AG08396 (cell line): Measurements from ENCODE around the gene NBPF9.
"Not testable (repeated sequence)": the region's sequence is repeated elsewhere in the genome, so short reads cannot be mapped to it uniquely, and the experiment has no call there.

Source experiments
- DNase-seq: peaks from one replicate; pipeline ENCODE4 v3.0.0; 2012; ENCODE audit warnings: low spot score, mixed read lengths

Gene NBPF9

DNA sequence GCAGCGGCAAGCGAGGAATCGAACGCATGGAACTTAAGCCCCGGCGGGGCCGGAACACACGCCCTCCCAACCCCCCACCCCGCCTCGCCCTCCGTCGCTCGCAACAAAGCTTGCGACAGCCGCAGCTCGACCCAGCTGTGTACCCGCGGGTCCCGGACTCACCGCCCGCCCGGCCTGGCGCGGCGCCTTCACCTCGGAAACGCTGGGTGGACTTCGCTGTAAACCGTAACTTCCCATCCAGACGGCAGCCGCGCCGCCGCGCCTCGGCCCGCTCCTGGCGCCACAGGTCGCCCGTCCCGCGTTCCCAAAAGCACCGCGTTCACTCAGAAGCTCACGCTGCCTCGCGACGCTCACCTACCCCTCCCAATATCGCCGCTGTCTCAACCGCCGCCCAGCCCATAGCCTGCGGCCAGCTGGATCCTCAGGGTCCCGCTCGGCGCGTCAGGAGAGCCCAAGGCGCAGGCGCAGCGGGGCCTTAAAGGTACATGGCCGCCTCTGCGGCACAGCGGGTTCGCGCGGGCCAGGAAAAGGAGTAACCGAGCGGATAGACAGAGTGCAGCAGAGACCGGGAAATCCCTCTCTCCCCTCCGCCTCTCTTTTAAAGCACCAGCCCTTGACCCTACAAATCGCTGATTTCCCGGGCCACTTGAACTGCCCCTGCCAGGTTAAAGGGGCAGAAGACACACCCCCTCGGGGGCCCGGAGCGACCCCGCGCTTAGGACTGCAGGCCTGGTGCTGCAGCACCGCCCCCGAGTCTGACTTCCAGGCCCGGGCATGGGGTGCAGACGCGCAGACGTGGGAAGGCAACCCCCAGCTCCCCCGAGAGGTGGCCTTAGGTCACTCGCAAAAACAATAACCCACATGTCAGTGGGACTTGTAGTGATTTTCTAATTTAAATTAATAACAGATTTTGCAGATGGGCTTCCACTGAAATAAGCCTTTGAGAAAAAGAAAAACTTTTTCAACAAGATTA lies at the start of gene NBPF9:
TSS of gene NBPF9 (minus strand) at position 443 of the 973 bp plus-strand sequence. CDS start 21,412 bp downstream, outside the sequence.
- DNase-seq = not testable (repeated sequence)

GRCh38 chr1:149149909-149150308 lies 46.6 kb upstream of the NBPF9 start:
- DNase-seq = not testable (repeated sequence)

- not testable (repeated sequence) for DNase-seq
Measured at GRCh38 chr1:149137585-149137984, 34.2 kb upstream of the NBPF9 start.

- DNase-seq = not testable (repeated sequence)
Measured at GRCh38 chr1:149130938-149131337, 27.6 kb upstream of the NBPF9 start.

- not testable (repeated sequence) for DNase-seq
Measured at GRCh38 chr1:149129245-149129644, 25.9 kb upstream of the NBPF9 start.

DNA sequence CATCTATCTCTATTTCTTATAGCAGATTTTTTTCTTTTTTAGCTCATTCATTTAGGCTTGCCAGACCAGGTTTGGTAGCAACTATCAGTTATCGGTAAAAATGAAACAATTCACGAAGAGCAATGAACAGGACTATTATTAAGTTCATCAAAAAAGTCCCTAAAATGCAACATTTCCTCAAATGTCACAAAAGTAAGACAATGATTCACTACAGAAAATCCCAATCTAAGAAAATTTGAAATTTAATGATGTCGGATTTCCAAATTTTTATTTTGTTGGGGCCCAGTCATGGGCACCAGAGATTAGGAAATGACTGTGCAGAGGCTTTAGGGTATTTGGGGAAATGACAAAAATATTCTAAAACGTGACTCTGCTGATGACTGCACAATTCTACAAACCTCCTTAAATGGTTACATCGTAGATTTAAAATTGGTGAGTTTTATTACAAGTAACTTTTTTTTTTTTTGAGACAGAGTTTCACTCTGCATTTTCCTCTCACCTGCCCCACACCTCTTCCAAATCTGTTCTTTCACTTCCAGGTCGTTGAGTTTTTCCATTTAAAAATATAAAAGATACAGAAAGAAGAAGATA lies 23.3 kb upstream of the NBPF9 start:
- DNase-seq = not testable (repeated sequence)

DNA sequence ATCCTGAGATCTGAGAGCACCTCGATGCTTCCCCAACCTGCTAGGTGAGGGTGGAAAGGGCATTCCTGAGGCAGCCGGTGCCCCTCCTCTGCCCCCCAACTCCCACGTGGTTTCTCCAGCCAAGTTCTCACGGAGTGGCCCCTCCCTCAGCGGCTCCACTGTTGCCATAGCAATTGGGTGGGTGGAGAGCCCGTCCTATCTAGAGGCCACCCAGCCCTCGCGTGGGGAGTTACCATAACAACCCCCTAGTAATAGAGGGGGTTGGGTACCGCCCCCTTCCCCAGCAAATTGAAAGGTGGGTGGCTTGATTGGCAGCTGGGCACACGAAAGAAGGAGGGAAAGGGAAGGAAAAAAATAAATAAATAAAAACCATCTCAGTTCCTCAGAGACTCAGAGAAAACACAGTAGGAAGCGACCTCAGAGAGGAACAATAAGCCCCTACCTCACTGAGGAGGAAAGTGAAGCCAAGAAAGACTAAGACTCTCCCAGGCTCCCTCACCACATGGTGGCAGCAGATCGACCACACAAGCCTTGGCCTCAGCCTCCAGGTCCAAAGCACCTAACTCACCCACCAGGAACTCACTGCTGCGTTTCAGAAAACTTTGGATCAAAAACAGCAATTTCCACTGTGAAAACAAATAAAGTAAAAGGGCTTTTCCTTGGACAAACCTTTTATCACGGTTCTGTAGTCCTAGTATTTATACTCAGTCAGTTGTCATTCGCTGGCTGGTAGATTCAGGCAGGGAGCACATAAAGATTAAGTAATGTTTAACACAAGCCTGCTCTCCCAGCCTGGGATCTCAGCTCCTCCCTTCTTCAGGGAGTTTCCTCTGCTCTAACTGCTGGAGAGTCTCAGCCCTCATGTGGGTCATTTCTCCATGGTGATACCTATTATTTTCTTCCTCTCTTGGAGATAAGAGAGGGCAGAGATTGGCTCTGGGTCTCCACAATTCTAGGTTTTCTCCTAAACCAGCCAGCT lies 20.9 kb upstream of the NBPF9 start:
- not testable (repeated sequence) for DNase-seq

DNA sequence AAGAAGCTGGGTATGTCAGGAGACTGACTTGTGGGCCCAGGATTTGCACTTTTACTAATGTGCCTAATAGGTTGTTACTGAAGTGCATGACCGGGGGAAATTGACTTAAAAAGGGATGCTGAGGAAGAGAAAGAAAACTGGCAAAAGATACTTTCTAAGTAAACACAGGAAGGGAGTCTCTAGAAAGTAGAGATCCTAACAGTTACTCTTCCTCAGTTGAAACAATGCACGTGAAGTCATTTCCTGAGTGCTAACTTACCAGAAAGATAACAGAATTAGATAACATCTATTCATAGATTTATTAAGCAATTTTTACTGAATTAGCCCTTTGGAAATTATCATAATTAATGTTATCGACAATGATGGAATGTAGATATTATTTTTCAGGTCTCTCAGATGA lies 9.5 kb upstream of the NBPF9 start:
- not testable (repeated sequence) for DNase-seq

GRCh38 chr1:149110343-149110742 lies 7.0 kb upstream of the NBPF9 start:
- not testable (repeated sequence) for DNase-seq

DNA sequence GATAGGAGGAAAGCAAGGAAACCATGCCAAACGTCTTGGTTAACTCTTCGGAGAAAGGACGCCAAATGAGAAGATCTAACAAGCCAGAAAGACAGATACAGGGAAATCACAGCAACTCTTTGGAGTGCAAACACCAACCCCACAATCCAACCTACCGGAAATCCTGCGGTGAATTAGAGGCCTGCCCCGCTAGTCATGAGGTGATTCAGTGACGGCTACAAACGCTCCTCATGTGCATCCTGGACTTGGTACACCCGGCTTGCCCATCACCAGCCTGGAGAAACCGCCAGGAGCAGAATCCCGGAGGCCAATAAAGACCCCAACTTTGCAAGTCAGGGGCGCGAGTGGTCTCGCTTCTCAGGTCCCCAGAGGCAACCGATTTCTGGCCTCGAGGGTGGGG lies 777 bp downstream of the NBPF9 start:
- not testable (repeated sequence) for DNase-seq

- DNase-seq = not testable (repeated sequence)
Measured at GRCh38 chr1:149098276-149098675, 5.1 kb downstream of the NBPF9 start.

GRCh38 chr1:149093155-149093554 lies 10.2 kb downstream of the NBPF9 start:
- DNase-seq = not testable (repeated sequence)

DNA sequence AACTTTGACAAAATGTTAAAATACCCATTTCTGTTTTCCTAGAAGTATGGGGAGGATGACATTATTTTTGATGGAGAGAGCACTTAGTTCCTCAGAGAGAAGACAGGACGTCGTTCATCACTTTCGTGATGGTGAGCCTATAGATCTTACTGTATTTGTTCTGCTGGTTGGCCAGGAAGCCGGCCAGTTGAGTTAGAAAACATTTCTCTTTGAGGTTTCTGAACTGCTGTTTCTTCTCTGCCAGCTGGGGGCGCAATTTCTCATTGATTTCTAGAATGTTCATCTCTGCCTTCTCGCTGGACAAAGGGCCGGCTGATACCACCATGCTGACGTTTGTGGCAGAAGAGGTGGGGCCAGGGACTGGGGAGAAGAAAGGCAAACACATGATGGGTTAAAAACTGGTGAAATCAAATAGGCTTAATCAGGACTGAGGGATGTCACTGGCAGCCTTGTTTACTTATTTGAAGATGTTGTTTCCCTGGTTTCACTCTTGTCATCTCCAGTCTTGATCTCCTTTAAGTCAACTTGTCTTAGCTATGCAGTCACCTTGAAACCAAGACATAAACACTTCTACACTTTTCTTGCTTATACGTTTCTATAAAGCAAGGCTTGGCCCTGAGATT lies 27.7 kb downstream of the NBPF9 start:
- DNase-seq = not testable (repeated sequence)

DNA sequence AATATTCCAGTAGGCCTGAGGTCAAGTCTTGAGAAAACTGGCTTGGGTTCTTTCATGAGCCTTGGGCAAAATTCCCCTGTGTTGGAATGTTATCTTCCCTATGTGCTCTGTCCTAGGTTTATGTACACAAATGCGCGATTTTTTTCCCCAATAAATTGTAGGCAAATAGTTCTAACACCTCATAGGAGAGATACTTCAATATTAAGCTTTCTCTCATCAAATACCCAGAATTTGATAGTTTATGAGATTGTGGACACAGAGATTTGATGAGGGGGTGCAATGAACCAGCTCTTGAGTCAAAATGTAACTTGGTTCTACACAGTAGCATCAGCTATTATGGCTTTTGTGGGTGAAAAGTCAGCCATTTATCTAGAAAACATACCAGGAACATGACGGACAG lies 38.7 kb downstream of the NBPF9 start:
- not testable (repeated sequence) for DNase-seq

DNA sequence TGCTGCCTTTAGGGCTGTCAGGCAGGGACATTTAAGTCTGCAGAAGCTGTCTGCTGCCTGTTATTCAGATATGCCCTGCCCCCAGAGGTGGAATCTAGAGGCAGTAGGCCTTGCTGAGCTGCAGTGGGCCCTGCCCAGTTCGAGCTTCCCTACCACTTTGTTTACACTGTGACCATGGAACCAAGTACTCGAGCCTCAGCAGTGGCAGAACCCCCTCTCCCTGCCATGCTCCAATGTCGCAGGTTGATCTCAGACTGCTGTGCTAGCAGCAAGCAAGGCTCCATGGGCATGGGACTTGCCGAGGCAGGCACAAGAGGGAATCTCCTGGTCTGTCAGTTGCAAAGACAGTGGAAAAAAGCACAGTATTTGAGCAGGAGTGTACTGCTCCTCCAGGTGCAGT lies 60.3 kb downstream of the NBPF9 start:
- not testable (repeated sequence) for DNase-seq

DNA sequence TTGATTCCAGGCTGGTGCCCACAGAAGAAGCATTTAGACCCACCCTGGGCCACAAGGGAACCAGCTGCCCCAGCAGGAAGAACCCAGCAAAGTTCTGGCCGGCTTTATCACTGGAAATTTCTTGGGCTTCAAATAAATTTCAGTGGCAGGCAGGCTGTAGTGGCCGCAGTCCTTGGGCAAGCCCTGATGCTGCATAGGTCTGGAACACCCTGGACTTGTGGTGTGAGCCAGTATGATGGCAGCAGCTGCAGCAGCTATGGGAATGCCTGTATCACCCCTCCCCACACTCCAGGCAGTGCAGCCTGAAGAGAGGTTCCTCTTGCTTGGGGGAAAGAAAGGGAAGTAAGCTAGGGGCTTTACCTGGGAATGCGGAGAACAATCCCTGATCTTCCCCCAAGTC lies 69.4 kb downstream of the NBPF9 start:
- DNase-seq = not testable (repeated sequence)

DNA sequence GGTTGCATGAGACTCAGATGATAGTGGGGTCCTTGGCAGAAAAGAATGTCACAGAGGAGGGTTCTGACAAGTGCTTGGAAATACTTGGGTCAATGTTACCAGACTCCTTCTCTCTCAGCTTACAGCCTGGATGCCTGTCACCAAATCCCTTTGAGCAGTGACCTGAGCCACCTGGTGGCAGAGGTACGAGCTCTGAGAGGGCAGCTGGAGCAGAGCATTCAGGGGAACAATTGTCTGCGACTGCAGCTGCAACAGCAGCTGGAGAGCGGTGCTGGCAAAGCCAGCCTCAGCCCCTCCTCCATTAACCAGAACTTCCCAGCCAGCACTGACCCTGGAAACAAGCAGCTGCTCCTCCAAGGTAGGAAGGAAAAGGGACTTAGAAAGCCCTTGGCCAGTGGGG lies 79.0 kb downstream of the NBPF9 start:
- not testable (repeated sequence) for DNase-seq

DNA sequence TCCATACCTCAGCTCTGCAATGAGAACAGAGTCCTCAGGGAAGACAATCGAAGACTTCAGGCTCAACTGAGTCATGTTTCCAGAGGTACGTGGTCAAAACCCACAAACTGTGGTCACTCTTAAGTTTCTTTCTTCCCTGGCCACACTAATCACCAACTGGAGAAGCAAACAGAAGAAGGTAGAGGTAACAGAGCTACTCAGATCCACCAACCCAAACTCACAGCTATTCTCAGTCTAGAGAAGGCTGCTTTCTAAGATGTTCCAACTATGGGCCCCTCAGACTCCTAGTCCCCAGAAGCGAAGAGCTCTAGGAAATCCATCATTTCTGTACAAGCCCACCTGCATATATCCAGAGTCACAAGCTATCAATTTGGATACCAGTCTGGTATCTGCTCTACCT lies 84.8 kb downstream of the NBPF9 start:
- DNase-seq = not testable (repeated sequence)

GRCh38 chr1:149016626-149017025 lies 86.7 kb downstream of the NBPF9 start:
- not testable (repeated sequence) for DNase-seq

DNA sequence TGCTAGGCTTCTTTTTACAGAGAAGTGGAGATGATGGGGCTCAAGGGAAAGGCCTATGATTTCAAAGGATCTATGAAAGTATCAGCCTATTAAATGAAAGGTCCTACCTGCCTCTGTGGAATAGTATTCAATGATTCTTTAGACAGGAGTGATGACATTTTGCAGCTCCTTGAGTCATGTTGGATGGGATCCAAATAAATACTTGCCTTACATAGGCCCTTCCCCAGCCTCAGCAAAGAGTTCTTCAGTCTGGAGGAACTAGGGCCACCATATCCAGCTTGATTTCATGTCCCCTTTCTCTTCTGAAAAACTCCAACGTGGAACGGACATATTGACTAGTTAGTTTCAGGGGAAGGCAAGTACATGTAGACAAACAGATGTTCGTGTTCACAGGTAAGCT lies 87.8 kb downstream of the NBPF9 start:
- not testable (repeated sequence) for DNase-seq

DNA sequence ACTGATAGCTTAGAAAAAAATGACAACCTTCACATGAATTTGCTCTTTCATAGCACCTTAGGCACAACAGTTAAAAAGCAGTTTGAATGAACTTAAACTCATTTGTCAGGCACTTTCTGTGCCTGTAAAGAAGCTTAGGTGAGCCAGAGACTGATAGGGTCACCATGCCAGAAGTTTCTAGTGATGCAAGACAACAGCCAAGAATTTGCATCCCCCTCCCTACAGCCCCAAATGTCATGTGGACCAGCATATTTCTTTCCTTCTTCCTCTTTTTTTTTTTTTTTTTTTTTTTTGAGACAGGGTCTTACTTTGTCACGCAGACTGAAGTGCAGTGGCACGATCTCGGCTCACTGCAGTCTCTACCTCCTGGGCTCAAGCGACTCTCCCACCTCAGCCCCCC lies 89.8 kb downstream of the NBPF9 start:
- not testable (repeated sequence) for DNase-seq
